ENCODE measurements around the gene MAP2K5. TPM values are rescaled to one million over a fixed set of nuclear protein-coding genes. Genes with fewer than 3 reads are reported as not detected.

The MAP2K5 gene
- total RNA-seq, 1 donor from 2014 or later = 19.0 TPM

DNA sequence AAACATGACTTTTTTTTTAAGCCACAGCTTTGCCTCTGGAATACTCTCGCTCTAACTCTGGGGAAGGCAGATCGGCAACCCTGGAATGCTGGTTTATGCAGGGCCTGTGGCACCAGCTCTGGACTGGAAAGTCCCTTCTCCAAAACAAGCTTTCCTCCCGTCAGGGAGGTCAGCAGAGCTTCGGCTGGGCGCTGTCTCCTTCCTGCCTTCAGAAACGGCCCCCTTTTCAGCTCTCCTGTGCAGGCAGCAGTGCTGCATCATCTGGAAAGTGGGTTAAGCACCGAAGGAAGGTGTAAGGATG is 240.1 kb downstream of the MAP2K5 start:
- ATAC-seq (no peak), DNase-seq (ENCODE audit: missing footprints) (no peak)
- intact Hi-C loops (cut with DNase I) = no loop called here

DNA sequence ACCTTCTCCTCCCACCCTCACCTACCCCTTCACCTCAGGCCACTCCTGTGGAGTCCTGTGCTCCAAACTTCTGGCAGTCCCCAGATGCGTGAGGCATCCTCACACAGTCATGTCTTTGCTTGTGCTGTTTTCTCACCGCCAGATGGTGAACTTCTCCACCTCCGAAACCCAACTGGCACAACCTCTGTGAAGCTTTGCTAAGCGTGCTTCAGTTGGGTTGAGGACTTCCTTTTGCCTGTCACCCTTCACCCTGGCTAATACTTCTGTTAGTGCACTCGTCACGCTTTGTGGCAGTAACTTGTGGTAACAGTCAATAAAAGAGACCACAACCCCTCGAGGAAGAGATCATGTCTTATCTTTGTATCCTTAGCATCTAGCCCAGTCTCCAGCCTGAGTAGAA is 240.8 kb downstream of the MAP2K5 start:
- intact Hi-C loops (cut with DNase I) = no loop called here
- DNase-seq (ENCODE audit: missing footprints) = no peak
- no peak for ATAC-seq

GRCh38 chr15:67784090-67784781 is 241.7 kb downstream of the MAP2K5 start:
- ATAC-seq (no peak), DNase-seq (ENCODE audit: missing footprints) (peak; percentile 60)
- intact Hi-C loops (cut with DNase I) = no loop called here

DNA sequence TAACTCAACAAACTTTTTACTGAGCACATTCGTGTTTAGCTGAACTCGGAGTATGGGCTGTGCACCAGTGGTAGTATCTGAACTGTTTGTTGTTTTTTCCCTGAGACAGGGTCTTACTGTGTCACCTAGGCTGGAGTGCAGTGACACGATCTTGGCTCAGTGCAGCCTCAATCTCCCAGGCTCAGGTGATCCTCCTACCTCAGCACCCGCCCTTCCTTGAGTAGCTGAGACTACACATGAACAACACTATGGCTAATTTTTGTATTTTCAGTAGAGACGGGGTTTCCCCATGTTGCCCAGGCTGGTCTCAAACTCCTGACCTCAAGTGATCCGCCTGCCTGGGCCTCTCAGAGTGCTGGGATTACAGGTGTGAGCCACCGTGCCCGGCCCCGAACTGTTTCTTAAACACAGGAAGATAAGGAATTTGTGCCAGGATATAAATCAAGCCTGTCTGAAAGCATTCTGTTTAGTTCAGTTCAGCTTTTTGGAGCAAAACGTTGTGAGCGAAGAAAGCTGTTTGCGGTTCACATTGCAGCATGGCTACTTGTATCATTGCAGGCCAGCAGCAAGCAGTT is 242.4 kb downstream of the MAP2K5 start:
- DNase-seq (ENCODE audit: missing footprints) = peak; percentile 66
- no peak for ATAC-seq
- intact Hi-C loops (cut with DNase I) = no loop called here

DNA sequence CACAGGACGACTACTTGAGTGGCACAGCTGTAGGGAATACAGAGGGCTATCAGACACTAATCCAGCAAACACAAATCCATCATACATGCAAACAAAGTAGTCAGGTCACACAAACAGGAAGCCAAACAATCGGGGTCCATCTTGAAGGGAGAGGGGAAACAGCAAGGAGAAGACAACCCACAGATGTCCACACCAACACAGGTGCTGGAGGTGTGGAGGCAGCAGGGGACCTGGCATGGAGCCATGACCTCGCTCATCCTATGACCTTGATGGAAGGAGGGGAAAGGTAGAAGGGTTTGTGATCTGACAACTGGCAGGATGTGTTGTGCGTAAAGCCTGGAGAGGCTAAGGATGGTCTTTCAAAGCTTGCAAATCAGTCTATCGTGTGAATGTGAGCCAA is 242.9 kb downstream of the MAP2K5 start:
- intact Hi-C loops (cut with DNase I) = no loop called here
- DNase-seq (ENCODE audit: missing footprints) (no peak), ATAC-seq (no peak)

DNA sequence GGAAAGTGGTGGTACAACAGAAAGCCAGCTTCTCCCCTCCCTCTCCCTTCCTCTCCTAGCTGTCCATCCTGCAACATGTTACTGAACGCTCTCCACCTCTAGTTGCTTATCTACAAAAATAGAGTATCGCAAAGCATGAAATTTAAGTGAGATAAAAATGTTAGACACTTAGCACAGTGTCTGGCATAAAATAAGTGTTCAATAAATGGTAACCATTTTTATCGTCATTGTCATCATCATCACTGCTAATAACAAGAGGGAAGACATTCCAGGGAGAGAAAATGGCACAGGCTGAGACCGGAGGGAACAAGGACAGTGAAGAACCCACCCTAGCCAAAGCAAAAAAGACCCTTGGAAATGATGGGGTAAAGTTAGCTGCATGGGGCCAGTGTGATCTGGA is 244.1 kb downstream of the MAP2K5 start:
- intact Hi-C loops (cut with DNase I) = no loop called here
- ATAC-seq = no peak
- DNase-seq (ENCODE audit: missing footprints) = no peak

GRCh38 chr15:67788986-67789385 is 246.5 kb downstream of the MAP2K5 start:
- intact Hi-C loops (cut with DNase I) = no loop called here
- no peak for ATAC-seq

GRCh38 chr15:67790610-67791319 is 248.3 kb downstream of the MAP2K5 start:
- ATAC-seq (no peak), DNase-seq (ENCODE audit: missing footprints) (no peak)
- intact Hi-C loops (cut with DNase I) = no loop called here

More at GRCh38 chr15:67788986-67789385, 246.5 kb downstream of the MAP2K5 start:
- DNase-seq (ENCODE audit: missing footprints) = no peak

- ATAC-seq (no peak), DNase-seq (ENCODE audit: missing footprints) (no peak)
- intact Hi-C loops (cut with DNase I) = no loop called here
Observed at GRCh38 chr15:67792250-67792942, 249.9 kb downstream of the MAP2K5 start.

DNA sequence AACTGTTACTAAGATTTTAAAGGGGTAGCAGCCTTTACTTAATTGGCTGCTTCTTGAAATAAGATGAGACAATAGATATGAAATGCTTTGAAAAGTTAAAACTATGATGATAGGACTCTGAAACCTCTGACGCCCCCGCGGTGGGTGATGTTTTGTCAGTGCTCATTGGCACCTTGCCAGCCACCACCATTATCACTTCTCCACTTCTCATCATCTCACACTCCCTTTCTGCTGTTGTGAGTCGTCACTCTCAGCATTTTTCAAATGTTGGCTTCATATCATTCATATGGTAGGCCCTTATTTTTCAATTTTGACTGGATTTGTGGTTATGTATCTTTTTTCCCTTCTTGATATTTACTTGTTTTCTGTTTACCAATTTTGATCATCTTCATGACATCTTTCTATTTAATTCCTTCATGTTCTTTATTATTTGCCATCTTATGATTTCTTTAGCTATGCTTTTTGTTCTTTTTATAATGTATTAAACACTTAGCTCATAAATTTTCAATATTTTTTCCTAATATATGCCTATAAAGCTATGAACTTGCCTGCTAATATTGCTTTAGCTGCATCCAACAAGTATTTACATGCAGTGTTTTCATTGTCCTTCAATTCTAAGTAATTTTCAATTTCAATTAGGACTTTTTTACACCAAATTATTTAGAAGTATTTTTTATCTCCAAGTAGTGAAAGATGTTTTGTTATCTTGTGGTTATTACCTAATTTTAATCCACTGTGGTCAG is 252.5 kb downstream of the MAP2K5 start:
- DNase-seq (ENCODE audit: missing footprints) (no peak), ATAC-seq (no peak)
- intact Hi-C loops (cut with DNase I) = no loop called here

GRCh38 chr15:67796196-67797127 is 254.0 kb downstream of the MAP2K5 start:
- intact Hi-C loops (cut with DNase I) = no loop called here
- ATAC-seq (no peak), DNase-seq (ENCODE audit: missing footprints) (no peak)

GRCh38 chr15:67799801-67800205 is 257.3 kb downstream of the MAP2K5 start:
- ATAC-seq (no peak), DNase-seq (ENCODE audit: missing footprints) (no peak)
- intact Hi-C loops (cut with DNase I) = no loop called here

- no peak for DNase-seq (ENCODE audit: missing footprints)
- intact Hi-C loops (cut with DNase I) = no loop called here
- no peak for ATAC-seq
Observed at GRCh38 chr15:67801142-67801541, 258.6 kb downstream of the MAP2K5 start.

- ATAC-seq = no peak
- intact Hi-C loops (cut with DNase I) = no loop called here
Observed at GRCh38 chr15:67801926-67802914, 259.7 kb downstream of the MAP2K5 start.

GRCh38 chr15:67803299-67803698 is 260.8 kb downstream of the MAP2K5 start:
- ATAC-seq (no peak), DNase-seq (ENCODE audit: missing footprints) (no peak)
- intact Hi-C loops (cut with DNase I) = no loop called here

More at GRCh38 chr15:67801926-67802914, 259.7 kb downstream of the MAP2K5 start:
- DNase-seq (ENCODE audit: missing footprints) = no peak

GRCh38 chr15:67803996-67804843 is 261.7 kb downstream of the MAP2K5 start:
- DNase-seq (ENCODE audit: missing footprints) (peak; percentile 67), ATAC-seq (no peak)
- intact Hi-C loops (cut with DNase I) = no loop called here

Data from Right ventricle myocardium inferior (tissue), 1 donor.